ENCODE results near the gene SAP30BP.

DNA sequence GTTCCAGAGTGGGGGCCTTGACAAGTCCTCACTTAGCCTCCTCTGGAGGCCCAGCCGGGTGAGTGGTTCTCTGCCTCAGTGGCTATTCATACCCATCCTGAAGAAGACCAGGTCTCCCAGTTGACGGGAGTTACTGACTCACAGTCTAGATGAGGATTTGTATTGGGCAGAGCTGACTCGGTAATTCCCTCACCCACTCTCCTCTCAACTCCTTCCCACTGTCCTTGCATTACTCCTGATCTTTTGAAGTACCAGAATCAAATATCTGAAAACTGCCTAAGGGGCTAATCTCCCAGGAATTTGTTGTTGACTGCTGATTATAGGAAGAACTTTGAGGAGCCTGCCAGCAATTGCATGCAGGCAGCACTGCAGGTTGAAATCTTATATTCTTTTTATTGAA lies 14.2 kb downstream of the SAP30BP start:
- TF ChIP-seq, protein P1, sequence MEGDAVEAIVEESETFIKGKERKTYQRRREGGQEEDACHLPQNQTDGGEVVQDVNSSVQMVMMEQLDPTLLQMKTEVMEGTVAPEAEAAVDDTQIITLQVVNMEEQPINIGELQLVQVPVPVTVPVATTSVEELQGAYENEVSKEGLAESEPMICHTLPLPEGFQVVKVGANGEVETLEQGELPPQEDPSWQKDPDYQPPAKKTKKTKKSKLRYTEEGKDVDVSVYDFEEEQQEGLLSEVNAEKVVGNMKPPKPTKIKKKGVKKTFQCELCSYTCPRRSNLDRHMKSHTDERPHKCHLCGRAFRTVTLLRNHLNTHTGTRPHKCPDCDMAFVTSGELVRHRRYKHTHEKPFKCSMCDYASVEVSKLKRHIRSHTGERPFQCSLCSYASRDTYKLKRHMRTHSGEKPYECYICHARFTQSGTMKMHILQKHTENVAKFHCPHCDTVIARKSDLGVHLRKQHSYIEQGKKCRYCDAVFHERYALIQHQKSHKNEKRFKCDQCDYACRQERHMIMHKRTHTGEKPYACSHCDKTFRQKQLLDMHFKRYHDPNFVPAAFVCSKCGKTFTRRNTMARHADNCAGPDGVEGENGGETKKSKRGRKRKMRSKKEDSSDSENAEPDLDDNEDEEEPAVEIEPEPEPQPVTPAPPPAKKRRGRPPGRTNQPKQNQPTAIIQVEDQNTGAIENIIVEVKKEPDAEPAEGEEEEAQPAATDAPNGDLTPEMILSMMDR (IDR thresholded peaks at IDR 0.05) = no peak
- TF ChIP-seq POLR2A (IDR thresholded peaks at IDR 0.05) = no peak

All from Peyer's patch (tissue), 4 donors.